HEK293T (cell line): ENCODE data around the gene RNF224.

Experiments used
- FOXK2 ChIP-seq: fragments of 450-650 bp; IDR thresholded peaks from 2 replicates; pipeline ENCODE4 v1.6.1; 2016; ENCODE audit warnings: mild to moderate bottlenecking
- FOXM1 ChIP-seq: fragments of 450-650 bp; IDR thresholded peaks from 2 replicates; pipeline ENCODE4 v1.6.1; 2017; ENCODE audit warnings: mild to moderate bottlenecking, borderline replicate concordance
- NFRKB ChIP-seq: fragments of 450-650 bp; IDR thresholded peaks from 2 replicates; pipeline ENCODE4 v1.6.1; 2016; ENCODE audit warnings: mild to moderate bottlenecking, moderate library complexity

GRCh38 chr9:137242269-137243203 lies 15.2 kb downstream of the RNF224 start:
- TF ChIP-seq NFRKB = no peak
- TF ChIP-seq FOXM1 = no peak
- TF ChIP-seq FOXK2 = no peak
